ENCODE results near the gene BBS1.

The BBS1 gene

GRCh38 chr11:66477263-66478201 lies 32.9 kb upstream of the BBS1 start:
- DNase-seq (ENCODE audit: low spot score) = no peak

- DNase-seq (ENCODE audit: low spot score) = peak; percentile 36
Measured at GRCh38 chr11:66478729-66479393, 31.6 kb upstream of the BBS1 start.

DNA sequence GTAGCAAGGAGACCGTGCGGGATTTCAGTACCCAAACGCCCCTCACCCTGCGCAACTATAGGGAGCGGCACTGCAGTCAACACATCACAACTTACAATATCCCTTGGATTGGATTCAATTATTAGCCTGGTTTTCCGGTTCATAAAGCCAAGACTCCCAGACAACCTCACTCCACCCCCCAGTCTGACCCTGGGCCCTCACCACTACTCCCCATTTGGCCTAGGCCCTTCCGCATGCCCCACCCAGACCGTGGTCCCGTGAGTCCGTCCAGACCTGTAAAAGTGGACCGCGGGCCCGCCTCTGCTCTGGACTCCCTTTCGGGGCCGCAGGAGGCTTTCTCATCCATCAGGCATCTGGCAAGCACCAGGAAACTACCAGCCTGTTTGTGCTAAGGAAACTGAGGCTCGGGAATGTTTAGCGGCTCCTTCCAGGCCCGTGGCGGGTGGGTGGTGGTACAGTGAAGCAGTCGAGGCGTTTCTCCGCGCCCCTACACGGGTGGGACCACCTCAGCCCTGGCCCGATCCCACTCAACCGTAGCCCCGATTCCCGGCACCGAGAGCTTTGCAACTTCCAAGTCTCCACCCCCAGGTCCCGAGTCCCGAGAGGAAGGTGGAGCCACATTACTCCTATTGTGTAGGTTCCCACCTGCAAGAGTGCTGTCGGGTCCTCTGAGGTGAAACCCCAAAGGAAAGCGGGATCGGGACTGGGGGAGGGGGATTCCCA lies 30.9 kb upstream of the BBS1 start:
- peak; percentile 36 for DNase-seq (ENCODE audit: low spot score)

DNA sequence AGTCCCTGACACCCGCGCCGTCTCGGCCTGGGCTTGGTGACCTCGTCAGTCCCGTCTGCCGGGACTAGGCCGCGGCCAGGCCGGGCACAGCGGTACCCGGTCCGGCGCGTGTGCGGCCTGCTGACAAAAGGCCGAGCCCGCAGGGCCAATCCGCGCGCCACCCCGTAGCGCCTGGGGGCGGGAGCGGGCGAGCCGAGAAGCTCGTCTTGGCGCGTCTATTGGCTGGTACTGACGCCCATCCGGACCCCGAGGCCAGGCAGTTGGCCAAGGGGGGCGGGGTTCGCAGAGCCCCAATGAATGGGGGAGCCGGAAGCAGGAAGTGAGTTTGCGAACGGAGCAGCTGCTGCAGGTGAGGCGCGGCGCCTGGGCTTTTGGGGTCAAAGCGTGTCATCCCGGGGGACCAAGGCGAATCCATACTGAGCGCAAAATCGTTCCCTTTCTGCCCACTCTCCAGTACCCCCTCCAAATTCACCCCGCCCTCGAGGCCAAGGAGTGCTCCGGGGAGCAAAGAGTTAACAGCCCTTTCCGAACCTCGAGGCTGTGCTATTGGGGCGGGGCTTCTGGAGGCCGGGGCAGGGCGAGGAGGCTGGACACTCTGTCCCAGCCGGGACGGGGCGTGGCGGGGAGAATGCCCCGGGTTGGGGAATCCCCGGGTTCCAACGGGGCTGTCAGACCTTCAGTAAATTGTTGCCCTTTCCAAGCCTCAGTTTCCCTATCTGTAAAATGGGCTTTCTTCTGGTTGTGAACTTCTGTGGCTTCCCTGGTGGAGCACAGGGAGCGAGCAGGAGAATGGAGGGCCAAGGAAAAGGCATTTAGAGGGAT lies 30.1 kb upstream of the BBS1 start, which contains the start of gene DPP3:
DPP3 (plus strand) TSS at position 318 of the 822 bp plus-strand sequence. CDS start 1,767 bp downstream, outside the sequence.
- DNase-seq (ENCODE audit: low spot score) = peak; percentile 98

GRCh38 chr11:66484806-66485380 lies 25.5 kb upstream of the BBS1 start:
- DNase-seq (ENCODE audit: low spot score) = no peak

DNA sequence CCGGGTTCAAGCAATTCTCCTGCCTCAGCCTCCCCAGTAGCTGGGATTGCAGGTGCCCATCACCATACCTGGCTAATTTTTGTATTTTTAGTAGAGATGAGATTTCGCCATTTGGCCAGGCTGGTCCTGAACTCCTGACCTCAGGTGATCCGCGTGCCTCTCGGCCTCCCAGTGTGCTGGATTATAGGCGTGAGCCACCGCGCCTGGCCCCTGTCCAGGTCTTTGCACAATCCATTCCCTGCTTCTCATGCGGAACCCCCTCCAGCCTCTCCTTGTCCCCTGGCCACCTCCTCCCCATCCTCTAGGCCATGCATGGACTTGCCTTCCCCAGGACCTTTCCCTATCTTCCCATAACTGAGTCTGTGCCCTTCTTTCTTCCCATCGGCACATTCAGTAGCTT lies 21.5 kb upstream of the BBS1 start:
- no peak for DNase-seq (ENCODE audit: low spot score)

DNA sequence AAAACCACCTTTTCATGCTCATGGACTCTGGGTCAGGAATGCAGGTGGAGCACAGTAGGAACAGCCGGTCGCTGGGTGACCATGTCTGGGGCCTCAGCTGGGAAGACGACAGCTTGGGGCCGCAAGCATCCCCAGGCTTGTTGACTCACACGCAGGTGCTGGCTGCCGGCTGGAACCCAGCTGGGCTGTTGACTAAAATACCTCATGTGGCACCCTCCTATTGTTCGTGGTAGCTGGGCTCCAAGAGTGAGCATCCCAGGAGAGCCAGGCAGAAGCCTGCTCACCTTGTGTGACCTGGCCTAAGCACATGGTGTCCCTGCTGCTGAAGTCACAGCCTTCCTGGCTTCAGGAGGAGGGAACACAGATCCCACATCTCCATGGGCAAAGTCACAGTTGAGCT lies 20.8 kb upstream of the BBS1 start:
- no peak for DNase-seq (ENCODE audit: low spot score)

GRCh38 chr11:66491315-66491935 lies 19.0 kb upstream of the BBS1 start:
- no peak for DNase-seq (ENCODE audit: low spot score)

DNA sequence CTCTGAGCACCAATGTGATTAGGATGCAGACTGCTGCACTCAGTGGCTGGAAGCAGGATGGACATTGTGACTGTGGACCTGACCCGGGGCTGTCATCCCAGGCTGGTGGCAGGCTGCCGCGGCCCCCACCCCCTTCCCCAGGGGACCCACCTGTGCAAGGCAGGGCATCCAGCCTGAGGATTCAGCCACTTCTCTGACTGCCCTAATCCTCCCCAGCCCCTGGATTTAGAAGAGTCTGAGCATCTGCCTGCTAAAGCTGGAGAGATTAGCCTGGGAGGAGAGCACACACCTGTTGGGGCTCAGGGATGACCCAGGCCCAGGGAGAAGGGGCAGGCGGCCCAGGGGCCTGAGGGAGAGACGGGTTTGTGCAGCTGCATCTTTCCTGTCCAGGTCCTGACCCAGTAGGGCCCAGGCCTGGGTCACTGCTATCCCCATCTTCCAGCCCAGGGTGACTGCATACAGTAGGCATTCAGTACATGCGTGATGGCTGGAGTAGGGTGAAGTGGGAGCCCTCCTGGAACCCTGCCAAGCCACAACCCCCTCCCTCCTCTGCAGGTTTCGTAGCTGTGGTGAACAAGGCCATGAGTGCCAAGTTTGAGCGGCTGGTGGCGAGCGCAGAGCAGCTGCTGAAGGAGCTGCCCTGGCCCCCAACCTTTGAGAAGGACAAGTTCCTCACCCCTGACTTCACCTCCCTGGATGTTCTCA lies 18.1 kb upstream of the BBS1 start:
- no peak for DNase-seq (ENCODE audit: low spot score)

DNA sequence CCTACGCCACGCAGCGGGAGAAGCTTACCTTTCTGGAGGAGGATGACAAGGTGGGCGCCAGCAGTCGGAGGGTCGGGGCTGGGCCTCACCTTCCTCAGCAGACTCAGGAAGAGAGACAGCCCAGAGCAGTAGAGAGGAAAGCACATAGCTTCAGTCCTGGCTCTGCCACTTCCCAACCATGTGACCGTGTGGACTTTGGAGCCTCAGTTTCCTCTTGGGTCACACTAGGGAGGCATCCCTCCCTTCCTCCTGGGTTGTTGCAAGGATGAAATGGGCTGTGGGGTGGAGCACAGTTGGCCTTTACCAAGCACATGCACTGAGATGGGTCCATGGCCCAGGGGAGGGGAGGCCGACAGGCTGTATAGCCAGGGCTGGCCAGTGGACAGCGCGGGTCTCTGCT lies 17.3 kb upstream of the BBS1 start:
- DNase-seq (ENCODE audit: low spot score) = no peak

GRCh38 chr11:66494458-66494857 lies 16.0 kb upstream of the BBS1 start:
- DNase-seq (ENCODE audit: low spot score) = no peak

DNA sequence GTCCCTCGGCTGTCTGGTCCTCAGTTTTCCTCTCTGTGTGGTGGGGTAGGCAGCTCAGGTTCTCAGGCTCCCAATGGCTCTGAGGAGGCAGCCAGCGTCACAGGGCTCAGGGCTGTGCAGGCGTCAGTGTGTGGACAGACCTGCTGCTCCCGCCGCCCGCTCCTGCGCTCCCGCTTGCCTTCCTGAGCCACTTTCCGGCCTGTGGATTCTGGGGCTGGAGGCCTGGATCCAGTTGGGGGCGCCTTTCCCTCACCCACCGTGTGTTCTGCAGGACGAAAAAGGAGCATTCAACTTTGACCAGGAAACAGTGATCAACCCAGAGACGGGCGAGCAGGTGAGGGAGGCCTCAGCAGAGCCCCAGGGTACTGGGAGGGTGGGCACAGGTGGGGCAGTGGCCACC lies 15.5 kb upstream of the BBS1 start:
- no peak for DNase-seq (ENCODE audit: low spot score)

- DNase-seq (ENCODE audit: low spot score) = no peak
Measured at GRCh38 chr11:66495401-66495854, 15.0 kb upstream of the BBS1 start.

- no peak for DNase-seq (ENCODE audit: low spot score)
Measured at GRCh38 chr11:66497206-66497605, 13.2 kb upstream of the BBS1 start.

- DNase-seq (ENCODE audit: low spot score) = no peak
Measured at GRCh38 chr11:66498506-66498905, 11.9 kb upstream of the BBS1 start.

DNA sequence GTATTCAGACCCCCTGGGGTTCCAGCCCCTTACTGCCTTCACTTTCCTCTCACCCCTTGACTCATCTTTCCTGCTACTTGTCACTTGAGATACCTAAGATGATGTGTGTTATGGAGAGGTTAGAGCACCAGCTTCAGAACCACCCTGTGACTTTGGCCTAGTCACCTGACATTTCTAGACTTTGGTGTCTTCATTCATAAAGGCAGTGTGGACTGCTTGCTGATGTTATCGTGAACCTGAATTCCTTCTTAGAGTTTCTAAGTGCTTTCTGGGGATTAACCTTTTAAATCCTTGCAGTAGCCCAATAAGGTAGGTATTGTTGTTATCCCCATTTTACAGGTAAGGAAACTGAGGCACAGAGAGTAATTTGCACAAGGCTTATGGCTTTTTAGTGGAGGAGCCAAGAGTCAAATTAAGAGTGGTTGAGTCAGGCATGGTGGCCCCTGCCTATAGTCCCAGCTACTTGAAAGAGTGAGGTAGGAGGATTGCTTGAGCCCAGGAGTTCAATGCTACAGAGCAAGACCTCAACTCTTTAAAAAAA lies 5.1 kb upstream of the BBS1 start:
- DNase-seq (ENCODE audit: low spot score) = no peak

GRCh38 chr11:66509131-66509561 lies 1.3 kb upstream of the BBS1 start:
- no peak for DNase-seq (ENCODE audit: low spot score)

- no peak for DNase-seq (ENCODE audit: low spot score)
Measured at GRCh38 chr11:66510990-66511339, 530 bp downstream of the BBS1 start.

DNA sequence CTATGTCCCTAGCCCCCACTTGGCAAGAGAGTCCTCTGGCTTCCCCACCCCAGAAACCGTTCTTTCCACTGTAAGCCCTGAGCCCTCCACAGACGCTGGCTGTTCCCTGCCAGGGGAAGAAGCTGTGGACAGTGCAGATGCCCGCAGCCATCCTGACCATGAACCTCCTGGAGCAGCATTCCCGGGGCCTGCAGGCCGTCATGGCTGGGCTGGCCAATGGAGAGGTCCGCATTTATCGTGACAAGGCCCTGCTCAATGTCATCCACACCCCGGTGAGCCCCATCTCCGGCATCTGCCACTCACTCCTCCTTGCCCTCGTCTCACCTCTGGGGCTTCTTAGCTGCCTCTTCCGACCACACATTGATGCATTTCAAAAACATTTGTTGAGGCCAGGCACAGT lies 13.2 kb downstream of the BBS1 start:
- DNase-seq (ENCODE audit: low spot score) = no peak
